IMR-90 (cell line): Measurements from ENCODE around the gene MMEL1.

Source experiments
- CTCF ChIP-seq: conservative IDR thresholded peaks from 2 replicates; pipeline ENCODE4 v1.5.1; 2012; ENCODE audit warnings: mild to moderate bottlenecking, low read depth, low read length, improper control_type of control experiment
- FOS ChIP-seq: fragments of 150-350 bp; IDR thresholded peaks from 2 replicates; pipeline ENCODE4 v1.6.1; 2016; ENCODE audit warnings: low read depth, low read length
- NFE2L2 ChIP-seq: fragments of 150-350 bp; IDR thresholded peaks from 2 replicates; pipeline ENCODE4 v1.6.1; 2016; ENCODE audit warnings: low read depth, mild to moderate bottlenecking, low read length
- POLR2A ChIP-seq: IDR thresholded peaks from 2 replicates; pipeline ENCODE4 v1.6.1; 2012; ENCODE audit warnings: mild to moderate bottlenecking, low read depth, low read length
- RAD21 ChIP-seq: IDR thresholded peaks from 2 replicates; pipeline ENCODE4 v1.6.1; 2012; ENCODE audit warnings: low read length, improper control_type of control experiment
- RFX5 ChIP-seq: IDR thresholded peaks from 2 replicates; pipeline ENCODE4 v1.8.0; 2012; ENCODE audit warnings: low read depth, mild to moderate bottlenecking, low read length, moderate library complexity
- TF ChIP-seq, protein P1 (sequence below): fragments of 150-350 bp; IDR thresholded peaks from 2 replicates; pipeline ENCODE4 v1.6.1; 2016; ENCODE audit warnings: low read depth, mild to moderate bottlenecking, low read length, moderate library complexity, borderline replicate concordance
- TF ChIP-seq, protein P2 (sequence below): fragments of 150-350 bp; IDR thresholded peaks from 2 replicates; pipeline ENCODE4 v1.6.1; 2017; ENCODE audit warnings: mild to moderate bottlenecking, antibody characterized with exemption, low read length, low read depth

- no peak for TF ChIP-seq CTCF
- TF ChIP-seq RFX5 = no peak
- TF ChIP-seq NFE2L2 = no peak
- TF ChIP-seq POLR2A = no peak
- TF ChIP-seq, protein P1, sequence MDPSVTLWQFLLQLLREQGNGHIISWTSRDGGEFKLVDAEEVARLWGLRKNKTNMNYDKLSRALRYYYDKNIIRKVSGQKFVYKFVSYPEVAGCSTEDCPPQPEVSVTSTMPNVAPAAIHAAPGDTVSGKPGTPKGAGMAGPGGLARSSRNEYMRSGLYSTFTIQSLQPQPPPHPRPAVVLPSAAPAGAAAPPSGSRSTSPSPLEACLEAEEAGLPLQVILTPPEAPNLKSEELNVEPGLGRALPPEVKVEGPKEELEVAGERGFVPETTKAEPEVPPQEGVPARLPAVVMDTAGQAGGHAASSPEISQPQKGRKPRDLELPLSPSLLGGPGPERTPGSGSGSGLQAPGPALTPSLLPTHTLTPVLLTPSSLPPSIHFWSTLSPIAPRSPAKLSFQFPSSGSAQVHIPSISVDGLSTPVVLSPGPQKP = no peak
- no peak for TF ChIP-seq RAD21
- no peak for TF ChIP-seq FOS
- TF ChIP-seq, protein P2, sequence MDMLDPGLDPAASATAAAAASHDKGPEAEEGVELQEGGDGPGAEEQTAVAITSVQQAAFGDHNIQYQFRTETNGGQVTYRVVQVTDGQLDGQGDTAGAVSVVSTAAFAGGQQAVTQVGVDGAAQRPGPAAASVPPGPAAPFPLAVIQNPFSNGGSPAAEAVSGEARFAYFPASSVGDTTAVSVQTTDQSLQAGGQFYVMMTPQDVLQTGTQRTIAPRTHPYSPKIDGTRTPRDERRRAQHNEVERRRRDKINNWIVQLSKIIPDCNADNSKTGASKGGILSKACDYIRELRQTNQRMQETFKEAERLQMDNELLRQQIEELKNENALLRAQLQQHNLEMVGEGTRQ = no peak
Measured at GRCh38 chr1:2567083-2567679, 65.6 kb downstream of the MMEL1 start.
